SK-N-SH treated with all-trans-retinoic acid at 6 μM for 48 hours (cell line): Measurements from ENCODE around the gene GHITM.

Source experiments
- ARNTL ChIP-seq: fragments of 450-650 bp; formaldehyde crosslinking; IDR thresholded peaks from 2 replicates; pipeline ENCODE4 v1.5.0; 2020; ENCODE audit warnings: low read depth, mild to moderate bottlenecking, moderate library complexity, borderline replicate concordance
- CREB5 ChIP-seq: fragments of 250-450 bp; sonication (Bioruptor Pico); IDR thresholded peaks from 2 replicates; pipeline ENCODE4 v1.5.1; 2020; ENCODE audit warnings: low read depth, mild to moderate bottlenecking, moderate library complexity
- ESRRG ChIP-seq: fragments of 250-450 bp; sonication (Bioruptor Pico); IDR thresholded peaks from 2 replicates; pipeline ENCODE4 v1.6.1; 2021; ENCODE audit warnings: mild to moderate bottlenecking
- GLIS3 ChIP-seq: fragments of 250-450 bp; sonication (Bioruptor Pico); IDR thresholded peaks from 2 replicates; pipeline ENCODE4 v1.5.0; 2020; ENCODE audit warnings: mild to moderate bottlenecking, moderate library complexity
- PATZ1 ChIP-seq: fragments of 250-450 bp; sonication (Bioruptor Pico); IDR thresholded peaks from 2 replicates; pipeline ENCODE4 v1.8.0; 2020; ENCODE audit warnings: mild to moderate bottlenecking, moderate library complexity, borderline replicate concordance
- PPARA ChIP-seq: fragments of 250-450 bp; sonication (Bioruptor Pico); IDR thresholded peaks from 2 replicates; pipeline ENCODE4 v1.5.0; 2020; ENCODE audit warnings: mild to moderate bottlenecking, borderline replicate concordance
- RARB ChIP-seq: fragments of 250-450 bp; sonication (Bioruptor Pico); IDR thresholded peaks from 2 replicates; pipeline ENCODE4 v1.8.0; 2021; ENCODE audit warnings: mild to moderate bottlenecking, moderate library complexity
- SNAI2 ChIP-seq: fragments of 250-450 bp; sonication (Bioruptor Pico); IDR thresholded peaks from 2 replicates; pipeline ENCODE4 v1.5.0; 2020; ENCODE audit warnings: mild to moderate bottlenecking, moderate library complexity
- TCF4 ChIP-seq: fragments of 250-450 bp; sonication (Bioruptor Pico); IDR thresholded peaks from 2 replicates; pipeline ENCODE4 v1.8.0; 2021; ENCODE audit warnings: mild to moderate bottlenecking, moderate library complexity, borderline replicate concordance
- ZNF565 ChIP-seq: fragments of 450-650 bp; formaldehyde crosslinking; conservative IDR thresholded peaks from 2 replicates; pipeline ENCODE4 v1.5.0; 2020; ENCODE audit warnings: low read depth, mild to moderate bottlenecking, moderate library complexity
- ZNF8 ChIP-seq: fragments of 450-650 bp; formaldehyde crosslinking; IDR thresholded peaks from 2 replicates; pipeline ENCODE4 v1.5.0; 2020; ENCODE audit warnings: mild to moderate bottlenecking, moderate library complexity

DNA sequence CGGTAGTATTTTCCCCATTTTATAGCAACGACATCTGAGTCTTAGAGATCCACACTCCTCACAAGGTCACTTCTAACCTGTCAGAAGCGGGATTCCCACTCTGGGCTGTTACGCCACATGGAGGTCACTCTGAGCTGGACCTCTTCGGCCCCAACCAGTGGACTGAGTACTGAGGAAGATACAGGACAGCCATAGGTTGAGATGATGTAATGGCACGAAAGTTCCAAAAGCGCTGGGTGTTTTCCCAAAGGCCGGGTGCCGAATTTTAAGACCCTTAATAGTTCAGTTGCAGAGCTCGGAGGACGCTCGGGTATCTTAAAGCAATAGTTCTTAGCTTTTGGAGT is 699 bp downstream of the GHITM start:
- no peak for TF ChIP-seq ZNF8 (CRISPR knock-in tag)
- no peak for TF ChIP-seq ARNTL (CRISPR knock-in tag)
- TF ChIP-seq ZNF565 (CRISPR knock-in tag), result no peak
- TF ChIP-seq GLIS3 (CRISPR knock-in tag), result no peak
- TF ChIP-seq PATZ1 (CRISPR knock-in tag), result no peak
- TF ChIP-seq PPARA (CRISPR knock-in tag), result no peak
- TF ChIP-seq ESRRG (CRISPR knock-in tag), result no peak
- no peak for TF ChIP-seq CREB5 (CRISPR knock-in tag)
- TF ChIP-seq TCF4 (CRISPR knock-in tag), result no peak
- TF ChIP-seq SNAI2 (CRISPR knock-in tag), result no peak
- no peak for TF ChIP-seq RARB
